ENCODE measurements around the gene AP2M1.

DNA sequence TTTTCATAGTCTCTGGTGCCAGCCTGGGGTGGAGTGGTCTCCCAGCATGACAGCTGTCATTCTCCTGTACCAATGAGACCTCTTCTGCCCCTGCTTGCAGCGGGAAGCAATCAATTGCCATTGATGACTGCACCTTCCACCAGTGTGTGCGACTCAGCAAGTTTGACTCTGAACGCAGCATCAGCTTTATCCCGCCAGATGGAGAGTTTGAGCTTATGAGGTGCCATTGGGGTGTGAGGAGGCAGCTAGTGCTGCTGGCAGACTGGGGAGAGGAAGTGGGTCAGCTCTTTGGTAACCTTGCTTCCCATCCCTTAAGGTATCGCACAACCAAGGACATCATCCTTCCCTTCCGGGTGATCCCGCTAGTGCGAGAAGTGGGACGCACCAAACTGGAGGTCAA is 6.9 kb downstream of the AP2M1 start:
- TF ChIP-seq, protein P1, sequence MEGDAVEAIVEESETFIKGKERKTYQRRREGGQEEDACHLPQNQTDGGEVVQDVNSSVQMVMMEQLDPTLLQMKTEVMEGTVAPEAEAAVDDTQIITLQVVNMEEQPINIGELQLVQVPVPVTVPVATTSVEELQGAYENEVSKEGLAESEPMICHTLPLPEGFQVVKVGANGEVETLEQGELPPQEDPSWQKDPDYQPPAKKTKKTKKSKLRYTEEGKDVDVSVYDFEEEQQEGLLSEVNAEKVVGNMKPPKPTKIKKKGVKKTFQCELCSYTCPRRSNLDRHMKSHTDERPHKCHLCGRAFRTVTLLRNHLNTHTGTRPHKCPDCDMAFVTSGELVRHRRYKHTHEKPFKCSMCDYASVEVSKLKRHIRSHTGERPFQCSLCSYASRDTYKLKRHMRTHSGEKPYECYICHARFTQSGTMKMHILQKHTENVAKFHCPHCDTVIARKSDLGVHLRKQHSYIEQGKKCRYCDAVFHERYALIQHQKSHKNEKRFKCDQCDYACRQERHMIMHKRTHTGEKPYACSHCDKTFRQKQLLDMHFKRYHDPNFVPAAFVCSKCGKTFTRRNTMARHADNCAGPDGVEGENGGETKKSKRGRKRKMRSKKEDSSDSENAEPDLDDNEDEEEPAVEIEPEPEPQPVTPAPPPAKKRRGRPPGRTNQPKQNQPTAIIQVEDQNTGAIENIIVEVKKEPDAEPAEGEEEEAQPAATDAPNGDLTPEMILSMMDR (conservative IDR thresholded peaks at IDR 0.05 in 1 of 2, IDR thresholded peaks at IDR 0.05 in 1 of 2; ENCODE audit: low read depth in 1 of 2, low read length in 2 of 2), result no peak
- TF ChIP-seq EZH2 (IDR thresholded peaks at IDR 0.05; ENCODE audit: low read length, missing control alignments), result no peak
